Dedifferentiated amniotic fluid mesenchymal stem cell (primary cell): ENCODE results near the gene RIOK3.

Experiments
- DNase-seq: peaks from one replicate; pipeline ENCODE4 v3.0.0-alpha.2; 2016; ENCODE audit errors: extremely low spot score

RIOK3 gene

DNA sequence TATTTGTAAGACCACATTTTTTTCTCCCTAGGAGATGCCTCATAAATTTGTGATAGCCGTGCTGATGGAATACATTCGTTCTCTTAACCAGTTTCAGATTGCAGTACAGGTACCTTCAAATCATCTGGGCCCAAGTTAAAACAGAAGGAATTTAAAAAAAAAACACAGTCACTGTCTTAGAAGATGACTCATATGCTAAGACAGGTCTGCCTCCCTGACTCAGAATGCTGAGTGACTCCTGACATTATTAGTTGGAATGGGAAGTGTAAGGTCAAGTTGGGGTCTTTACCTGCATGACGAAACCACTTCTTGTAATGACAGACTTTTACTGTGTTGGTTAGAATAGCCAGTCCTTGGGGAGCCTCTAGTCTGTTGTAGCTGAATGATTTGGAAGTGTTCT, 76.5 kb downstream of the RIOK3 start:
- no peak for DNase-seq

DNA sequence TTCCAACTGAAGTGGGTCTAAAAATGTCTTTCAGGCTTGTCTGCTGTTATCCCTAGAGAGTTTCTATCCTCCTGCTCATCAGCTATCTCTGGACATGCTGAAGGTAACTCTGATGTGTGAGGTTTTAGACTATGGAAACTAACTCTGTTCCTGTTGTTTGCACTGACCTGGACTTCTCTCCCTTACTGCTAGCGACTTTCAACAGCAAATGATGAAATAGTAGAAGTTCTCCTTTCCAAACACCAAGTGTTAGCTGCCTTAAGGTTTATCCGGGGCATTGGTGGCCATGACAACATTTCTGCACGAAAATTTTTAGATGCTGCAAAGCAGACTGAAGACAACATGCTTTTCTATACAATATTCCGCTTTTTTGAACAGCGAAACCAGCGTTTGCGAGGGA, 77.1 kb downstream of the RIOK3 start:
- no peak for DNase-seq

DNA sequence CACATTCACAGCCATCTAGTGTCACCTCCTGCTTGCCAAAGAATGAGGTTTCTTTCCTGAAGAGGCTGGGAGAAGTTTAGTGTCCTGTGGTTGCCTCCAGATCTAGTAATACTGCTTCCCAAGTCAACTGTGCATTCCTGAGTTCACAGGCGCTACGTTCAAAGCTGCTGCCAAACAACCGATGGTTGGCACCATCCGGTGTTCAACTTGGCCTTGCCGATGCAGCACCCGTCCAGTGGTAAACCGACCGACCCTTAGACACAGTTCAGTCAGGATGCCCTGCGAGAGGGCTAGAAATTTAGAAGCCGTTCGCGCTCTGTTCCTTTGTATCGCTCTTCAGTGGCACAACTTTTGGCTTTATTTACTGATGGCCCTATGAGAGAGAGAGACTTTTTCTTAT, 78.8 kb downstream of the RIOK3 start:
- DNase-seq: no peak
